GM21528 (cell line): ENCODE results near the gene CD2BP2.

ENCODE experiments used
- ATAC-seq: cut with Tn5 transposase; IDR thresholded peaks from one replicate; pipeline ENCODE4 v1.9.1; 2021; ENCODE audit warnings: mild to moderate bottlenecking, moderate library complexity; ENCODE audit not compliant: unreplicated experiment, low FRiP score

CD2BP2 gene

DNA sequence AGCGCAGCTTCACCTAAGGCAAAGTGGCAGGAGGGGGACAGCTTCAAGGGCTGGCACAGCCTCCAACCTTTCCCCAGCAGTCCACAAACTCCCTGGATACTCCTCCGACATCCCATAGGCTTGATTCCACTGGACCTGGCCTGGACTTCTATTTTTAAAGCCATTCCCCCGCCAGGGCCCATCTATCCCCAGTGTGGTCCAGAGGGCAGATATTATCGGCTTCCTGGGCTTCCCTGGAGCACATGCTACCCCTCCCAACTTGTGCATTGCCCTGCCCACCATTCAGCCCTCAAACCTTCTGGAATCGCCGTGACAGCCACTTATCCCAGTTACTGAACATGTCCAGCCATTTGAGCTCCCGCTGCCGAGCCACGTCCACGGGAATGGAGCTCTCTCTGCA lies 10.1 kb upstream of the CD2BP2 start:
- no peak for ATAC-seq

DNA sequence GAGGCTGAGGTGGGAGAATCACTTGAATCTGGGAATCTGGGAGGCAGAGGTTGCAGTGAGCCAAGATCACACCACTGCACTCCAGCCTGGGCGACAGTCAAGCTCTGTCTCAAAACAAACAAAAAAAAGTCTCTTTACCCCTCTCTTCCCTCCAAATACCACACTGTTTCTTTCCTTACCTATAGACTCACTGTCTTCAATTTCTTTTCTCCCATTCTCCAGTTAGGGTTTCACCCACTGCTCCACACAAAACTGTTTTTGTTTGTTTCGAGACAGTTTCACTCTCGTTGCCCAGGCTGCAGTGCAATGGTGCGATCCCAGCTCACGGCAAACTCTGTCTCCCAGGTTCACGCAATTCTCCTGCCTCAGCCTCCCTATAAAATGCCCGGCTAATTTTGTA lies 6.1 kb upstream of the CD2BP2 start:
- no peak for ATAC-seq

DNA sequence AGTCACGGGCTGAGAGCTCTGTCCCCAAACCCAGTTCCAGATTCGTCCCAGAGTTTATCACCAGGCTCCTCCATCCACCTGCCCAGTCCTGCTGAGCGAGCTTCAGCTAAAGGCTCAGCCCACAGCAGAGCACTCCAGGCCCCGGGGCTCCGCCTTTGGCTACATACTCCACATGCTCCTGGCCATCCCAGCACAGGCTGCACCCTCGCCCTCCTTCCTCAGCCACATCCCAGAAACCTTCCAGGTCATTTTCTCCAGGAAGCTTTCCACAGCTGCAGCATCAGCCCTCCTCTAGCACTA lies 4.7 kb upstream of the CD2BP2 start:
- no peak for ATAC-seq

DNA sequence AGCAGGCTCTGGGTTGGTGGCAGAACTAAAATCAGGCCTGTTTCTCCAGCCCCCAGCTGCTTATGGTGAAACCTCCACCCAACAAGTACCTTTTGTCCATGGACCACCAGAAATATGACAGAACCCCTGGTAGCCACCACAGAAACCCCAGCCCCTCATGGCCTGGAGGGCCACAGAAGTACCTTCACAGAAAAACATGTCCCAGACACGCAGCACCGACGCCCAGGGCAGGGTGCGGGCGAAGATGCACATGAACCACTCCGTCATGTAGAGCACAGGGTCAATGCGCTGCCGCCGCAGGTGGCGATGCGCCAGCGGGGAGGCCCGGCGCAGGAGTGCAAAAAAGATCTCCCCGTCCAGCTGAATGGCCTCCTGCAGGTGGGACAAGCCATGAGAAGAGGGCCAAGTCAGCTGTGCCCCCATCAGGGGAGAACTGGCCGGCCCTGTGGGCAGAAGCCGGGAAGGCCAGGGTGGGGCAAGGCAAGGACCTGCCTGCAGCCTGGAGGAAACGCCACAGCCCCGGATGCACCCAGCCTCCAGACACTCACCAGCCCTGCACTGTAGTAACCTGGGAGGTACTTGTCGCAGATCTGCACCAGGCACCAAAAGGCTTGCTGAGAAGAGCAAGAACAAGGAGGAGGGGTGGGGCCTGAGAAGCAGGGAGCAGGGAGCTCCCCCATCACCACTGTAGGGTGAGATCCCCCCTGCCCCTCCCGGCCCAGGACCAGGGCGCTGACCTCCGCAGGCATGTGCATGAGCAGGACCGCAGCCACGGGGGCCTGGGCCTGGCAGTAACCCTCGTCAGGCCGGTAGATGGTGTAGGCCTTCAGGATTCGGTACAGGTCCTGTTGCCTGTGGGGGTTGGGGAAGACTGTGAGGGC lies 4.1 kb upstream of the CD2BP2 start:
- no peak for ATAC-seq

DNA sequence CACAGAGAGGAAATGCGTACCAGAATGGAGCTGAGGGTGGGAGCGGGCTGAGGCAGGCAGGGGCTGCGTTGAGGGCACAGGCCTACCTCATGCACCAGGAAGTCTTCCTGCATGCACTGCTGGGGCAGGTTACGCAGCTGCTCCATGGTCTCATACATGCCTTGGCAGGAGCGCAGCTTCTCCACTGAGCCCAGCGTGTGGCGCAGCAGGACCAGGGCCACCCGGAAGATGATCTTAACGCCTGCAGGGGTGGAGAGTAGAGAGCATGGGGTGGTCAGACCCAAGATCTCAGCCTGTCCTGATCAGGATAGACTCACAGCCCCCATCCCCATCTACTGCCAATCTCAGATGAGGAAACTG lies 3.4 kb upstream of the CD2BP2 start:
- ATAC-seq = no peak

DNA sequence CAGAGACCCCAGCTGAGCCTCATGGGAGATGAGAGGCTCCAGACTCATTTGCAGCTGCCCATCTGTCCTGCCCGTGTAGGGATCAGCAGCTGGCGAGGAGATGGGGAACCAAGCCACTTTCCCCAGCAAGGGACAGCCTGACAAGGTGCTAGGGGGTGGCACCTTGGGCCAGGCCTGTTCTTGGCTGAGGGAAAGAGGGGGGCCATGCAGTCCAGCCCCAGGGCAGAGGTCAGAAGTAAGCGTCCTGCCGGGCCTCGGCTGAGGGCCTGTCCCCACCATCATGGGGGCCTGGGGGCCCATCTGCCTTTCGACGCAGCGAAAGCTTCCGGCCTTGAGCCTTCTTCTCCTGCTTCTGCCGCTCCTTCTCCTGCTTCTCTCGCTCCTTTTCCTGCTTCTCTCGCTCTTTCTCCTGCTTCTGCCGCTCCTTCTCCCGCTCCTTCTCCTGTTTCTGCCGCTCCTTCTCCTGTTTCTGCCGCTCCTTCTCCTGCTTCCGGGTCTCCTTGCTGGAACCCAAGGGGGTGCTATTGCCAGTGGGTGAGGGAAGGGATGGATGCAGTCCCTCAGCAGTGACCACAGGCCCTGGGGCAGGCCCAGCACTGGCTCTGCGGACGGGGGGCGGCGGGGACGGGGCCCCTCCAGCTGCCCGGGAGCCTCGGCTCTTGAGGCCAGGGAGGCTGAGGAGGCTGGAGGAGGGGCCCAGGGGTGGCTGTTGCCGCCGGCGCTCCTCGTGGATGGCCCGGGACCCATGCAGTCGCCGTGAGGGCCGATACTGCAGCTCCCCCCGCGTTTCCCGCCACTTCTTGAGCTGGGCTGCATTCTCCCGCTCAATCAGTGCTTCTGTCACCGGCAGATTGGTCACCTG lies 2.8 kb upstream of the CD2BP2 start:
- ATAC-seq = no peak

DNA sequence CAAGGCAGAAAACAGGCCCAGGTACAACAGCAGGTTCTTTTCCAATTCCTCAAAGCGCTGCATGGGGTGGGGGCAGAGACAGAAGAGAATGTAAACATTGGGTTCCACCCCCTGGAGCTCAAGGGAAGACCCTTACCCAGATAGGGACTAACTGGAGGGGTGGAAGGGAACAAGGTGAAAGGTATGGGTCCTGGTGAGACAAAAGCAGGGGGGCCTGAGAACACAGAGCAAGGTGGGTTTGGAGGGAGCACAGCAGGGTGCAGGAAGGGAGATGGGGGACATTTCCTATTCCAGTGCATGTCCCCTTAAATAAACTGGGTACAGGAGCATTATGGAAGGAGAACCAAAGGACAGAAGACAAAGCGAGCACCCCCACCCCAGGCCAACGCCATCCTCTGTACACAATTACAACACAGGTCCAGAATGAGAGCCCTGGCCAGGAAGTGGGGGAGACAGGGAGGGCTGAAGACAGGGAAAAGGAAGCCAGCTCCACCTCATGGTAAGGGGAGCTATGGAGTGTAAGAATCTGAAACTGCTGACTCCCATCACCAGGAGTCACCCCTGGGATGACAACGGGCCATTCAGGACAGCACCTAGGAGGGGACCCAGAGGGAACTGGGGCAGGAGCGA lies 2.1 kb upstream of the CD2BP2 start:
- no peak for ATAC-seq

DNA sequence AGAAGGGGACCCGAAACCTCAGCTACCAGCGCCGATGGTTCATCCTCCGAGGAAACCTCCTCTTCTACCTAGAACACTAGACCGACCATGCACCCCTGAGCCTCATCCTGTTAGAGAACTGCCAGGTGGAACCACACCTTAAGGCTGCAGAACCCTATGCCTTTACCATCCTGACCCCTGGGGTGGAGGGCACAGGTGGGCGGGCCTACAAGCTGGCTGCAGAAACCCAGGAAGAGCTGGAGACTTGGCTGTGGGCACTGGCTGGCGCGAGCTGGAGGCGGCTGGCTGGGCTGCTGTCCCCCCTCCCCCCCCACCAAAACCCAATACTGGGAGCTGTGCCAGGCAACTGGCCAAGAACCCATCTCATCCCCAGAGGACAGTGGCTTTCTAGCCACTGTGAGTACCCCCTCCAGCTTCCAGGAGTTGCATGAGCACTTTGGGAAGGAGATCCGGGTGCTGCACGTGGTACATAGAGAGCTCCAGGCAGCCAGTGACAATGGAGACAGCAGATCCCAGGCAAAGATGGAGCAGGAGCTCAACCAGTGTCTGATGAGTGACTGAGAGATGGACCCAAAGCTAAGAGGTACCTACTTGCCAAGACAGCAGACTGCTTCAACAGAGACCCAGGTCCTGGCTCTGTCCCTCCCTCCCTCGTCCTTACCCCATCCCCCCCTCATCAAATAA lies 1.4 kb upstream of the CD2BP2 start:
- no peak for ATAC-seq

DNA sequence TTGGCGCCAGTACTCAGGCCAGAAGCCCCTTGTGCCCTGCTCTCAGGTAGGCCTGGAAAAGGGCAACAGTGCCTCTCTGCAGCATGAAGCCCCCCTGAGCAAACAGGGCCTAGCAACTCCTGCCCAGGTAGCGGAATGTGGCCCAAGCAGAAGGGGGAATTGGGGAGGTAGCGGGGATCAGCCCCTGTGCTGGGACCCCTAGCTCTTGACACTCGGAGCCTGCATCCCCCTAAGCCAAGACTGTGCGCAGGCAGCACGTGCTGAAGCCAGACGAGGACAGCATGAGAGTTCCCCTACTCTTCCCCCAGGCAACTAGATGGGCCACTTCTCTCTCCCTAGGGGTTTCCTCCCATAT lies 823 bp upstream of the CD2BP2 start:
- no peak for ATAC-seq

DNA sequence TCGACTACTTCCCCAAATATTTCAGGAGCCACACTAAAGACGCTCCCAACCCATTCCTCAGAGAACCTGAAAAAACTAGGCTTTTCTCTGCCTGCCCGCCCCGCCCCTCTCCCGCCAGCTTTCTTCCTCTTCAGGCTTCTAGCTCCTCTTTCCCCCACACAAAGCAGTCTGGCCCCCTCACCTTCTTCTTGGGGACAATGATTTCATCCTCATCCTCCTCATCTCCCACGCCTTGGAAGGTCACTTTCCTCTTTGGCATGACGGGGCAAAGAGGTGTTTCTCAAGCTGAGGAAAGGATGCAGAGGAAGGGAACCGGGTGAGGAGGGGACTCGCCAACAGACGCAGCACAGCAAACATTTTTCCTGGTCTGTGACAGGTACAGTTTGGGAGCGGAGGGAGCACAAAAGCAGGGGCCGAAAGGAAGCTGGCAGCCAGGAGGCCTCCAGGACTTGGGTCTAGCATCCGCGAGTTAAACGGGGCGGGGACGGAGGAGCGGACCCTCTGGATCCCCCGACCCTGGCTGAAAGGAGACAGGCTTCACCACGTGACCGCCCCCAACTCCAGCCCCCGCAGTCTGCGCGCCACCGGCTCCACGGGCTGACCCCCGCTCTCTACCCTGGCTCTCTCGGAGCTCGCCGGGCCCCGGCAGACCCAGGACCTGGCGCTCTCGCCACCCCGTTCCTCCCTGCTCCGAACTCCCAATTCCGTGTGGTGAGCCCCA lies 525 bp downstream of the CD2BP2 start:
- no peak for ATAC-seq

DNA sequence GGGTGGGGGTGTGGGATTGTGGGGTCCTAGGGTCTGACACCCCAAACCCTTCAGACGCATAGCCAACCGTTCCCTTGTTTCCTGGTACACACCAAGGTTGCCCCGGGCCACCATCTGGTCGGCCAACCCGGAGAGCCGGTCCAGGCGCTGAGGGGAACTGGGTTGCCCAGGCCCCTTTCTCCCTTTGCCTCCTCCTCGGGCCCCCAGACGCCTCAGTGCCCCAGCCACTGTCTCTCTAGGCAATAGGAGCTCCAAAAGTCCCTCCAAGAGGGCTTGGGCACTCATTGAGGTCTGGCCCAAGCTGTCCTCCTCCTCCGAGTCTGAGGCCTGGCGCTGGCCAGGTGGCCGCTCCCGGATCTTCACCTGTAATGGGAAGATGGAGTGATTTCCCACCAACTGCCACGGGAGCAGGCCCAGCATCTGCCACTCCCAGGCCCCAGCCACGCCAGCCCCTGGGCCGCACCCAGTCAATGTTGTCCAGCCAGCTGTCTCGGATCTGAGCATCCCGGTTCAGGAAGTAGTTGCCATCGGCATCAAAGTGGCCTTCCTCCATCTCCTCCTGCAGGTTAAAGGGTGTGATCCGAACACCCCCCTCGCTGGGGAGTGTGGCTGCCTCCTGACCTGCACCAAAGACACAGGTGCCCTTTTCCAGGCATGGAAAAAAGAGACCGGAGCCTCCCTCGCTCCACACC lies 1.5 kb downstream of the CD2BP2 start:
- ATAC-seq = no peak

DNA sequence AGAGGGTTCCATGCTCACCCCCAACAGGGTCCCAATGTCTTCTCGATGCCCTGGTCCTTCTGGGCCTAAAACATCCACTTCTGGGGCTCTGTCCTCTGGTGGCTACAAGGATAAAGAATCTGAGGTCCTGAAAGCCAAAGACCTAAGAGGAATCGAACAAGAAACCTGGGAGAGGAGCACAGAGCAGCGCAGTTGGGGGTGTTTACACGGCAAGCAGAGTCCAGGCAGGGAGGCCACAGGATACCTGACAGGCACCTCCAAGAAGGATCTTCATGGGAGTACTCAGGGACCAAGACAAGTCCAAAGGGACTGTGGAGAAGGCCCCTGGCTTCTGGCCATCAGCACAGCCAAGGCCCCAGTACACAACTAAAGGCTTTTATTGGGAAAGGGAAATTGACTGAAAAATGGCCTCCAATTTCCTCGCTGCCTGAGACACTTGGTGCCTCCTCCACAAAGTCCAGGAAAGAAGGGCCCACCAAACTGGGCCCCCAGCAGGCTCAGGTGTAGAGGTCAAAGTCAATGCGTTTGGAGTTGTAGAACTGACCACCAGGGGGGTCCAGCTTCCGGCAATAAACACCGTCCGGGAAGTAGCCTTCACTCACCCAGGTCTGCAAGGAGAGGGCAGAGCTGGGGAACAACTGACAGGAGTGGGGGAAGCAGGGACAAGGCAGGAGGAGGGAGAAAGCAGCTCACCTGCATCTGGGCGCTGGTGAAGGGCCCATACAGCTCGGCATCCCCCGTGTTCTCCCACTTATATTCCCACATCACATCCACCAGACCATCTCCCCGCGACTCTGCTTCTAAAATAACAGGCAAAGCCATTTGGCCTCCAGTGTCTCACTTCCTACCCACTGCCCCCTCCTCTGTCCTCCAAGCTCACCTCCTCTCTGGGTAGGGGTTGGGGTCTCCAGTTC lies 2.4 kb downstream of the CD2BP2 start:
- no peak for ATAC-seq

DNA sequence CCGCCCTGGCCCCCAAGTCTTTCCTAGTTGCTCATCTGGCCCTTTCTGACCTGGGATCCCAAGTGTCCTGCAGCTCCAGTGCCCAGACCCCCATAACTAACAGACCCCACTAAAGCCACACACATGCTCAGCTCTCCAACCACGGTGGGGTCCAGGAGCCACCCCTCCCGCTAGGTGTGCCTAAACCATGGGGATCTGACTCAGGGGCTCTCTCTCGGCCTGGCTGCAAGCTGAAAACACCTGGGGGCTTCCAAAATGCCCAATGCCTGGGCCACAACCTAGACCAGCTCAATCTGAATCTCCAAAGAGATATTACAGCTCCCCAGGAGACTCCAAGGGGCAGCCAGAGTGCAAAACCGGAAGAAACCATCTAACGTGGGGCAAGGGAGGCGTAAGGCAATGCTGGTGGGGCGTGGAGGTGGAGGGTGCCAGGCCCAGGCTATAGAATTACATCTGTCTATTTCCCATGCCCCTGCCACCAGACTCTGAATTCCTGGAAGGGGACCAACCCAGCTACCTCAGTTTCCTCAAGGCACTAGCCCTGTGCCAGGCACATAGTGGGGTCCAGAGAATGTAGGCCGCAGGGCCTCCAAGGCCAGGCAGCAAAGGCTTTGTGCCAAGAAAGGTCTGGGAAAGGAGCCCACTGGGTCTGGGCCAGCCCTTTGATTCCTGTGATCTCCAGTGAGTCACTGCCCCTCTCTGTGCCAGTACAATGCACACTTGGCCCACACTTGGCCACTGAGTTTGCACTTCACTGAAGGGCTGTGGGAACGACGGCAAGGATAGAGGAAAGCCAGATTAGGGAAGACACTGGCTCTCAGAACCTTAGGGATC lies 3.3 kb downstream of the CD2BP2 start:
- no peak for ATAC-seq

DNA sequence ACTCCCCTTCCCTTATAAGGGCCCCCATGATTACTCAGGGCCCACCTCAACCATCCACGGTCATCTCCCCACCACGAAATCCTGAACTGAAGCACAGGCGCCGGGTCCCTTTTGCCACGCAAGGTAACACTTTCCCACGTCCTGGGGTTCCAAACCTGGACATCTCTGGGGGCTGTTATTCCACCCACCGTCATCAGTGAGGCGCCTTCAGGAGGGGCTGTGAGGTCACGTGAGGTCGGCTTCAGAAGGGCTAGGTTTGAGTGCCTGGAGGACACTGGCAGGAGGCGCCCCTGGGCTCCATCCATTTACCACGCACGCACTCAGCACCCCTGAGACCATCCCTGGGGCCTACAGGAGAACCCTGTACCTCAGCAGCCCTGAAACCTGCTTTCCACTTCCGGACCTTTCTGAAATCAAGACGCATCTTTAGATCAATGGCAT lies 4.1 kb downstream of the CD2BP2 start:
- no peak for ATAC-seq

DNA sequence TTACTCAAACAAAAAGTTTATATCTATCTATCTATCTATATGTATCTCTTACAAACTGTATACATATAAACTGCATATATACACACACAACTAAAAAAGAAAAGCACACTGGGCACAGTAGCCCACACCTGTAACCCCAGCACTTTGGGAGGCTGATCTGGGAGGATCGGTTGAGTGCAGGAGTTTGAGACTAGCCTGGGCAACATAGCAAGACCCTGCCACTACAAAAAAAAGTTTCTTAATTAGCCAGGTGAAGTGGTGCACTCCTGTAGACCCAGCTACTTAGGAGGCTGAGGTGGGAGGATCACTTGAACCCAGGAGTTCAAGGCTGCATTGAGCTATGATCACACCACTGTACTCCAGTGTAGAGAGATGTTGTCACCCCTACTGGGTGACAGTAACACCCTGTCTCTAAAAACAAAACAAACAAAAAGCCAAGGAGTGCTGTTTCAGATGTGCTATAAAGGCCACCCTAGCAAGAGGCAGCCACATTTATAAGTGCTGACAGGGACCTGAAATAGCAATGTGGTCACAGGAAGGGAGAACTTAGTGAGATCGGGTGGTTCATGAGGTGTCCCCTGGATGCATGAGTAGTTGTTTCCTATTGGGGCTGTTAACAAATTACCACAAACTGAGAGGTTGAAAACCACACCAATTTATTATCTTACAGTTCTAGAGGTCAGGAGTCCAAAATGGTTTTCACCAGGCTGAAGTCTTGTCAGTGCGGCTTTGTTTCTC lies 4.8 kb downstream of the CD2BP2 start:
- no peak for ATAC-seq

DNA sequence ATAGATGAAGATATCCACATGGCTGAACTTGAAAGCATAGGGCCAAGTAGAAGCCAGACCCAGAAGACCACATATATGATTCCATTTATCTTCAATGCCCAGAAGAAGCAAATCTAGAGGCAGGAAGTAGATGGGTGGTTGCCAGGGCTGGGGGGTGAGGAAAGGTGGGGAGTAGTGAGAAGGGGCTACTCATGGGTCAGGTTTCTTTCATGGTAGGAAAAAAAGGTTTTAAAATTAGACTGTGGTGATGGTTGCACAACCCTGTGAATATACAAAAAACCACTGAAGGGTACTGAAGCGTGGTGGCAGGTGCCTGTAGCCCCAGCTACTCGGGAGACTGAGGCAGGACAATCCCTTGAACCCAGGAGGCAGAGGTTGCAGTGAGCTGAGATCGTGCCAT lies 5.4 kb downstream of the CD2BP2 start:
- no peak for ATAC-seq

DNA sequence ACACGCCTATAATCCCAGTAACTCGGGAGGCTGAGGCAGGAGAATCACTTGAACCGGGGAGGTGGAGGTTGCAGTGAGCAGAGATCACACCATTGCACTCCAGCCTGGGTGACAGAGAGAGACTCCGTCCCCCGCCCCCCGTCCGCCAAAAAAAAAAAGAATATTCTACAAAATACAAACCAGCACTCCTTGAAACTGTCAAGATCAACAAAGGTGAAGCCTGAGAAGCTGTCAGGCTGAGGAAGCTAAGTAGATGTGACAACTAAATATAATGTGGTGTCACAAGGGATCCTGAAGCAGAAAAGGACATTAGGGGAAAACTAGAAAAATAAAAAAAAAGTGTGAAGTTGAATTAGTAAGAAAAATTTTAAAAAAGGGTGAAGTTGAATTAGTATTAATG lies 6.2 kb downstream of the CD2BP2 start:
- ATAC-seq = no peak
